Panc1 (cell line): ENCODE data around the gene PDCL3. TPM values are rescaled to one million over a fixed set of nuclear protein-coding genes. Genes with fewer than 3 reads are reported as not detected.
A peak's percentile ranks its signal among the peaks of the same experiment; 100 is the strongest.

Experiments used
- ATAC-seq: fragments of 200-7000 bp; cut with Tn5 transposase; 2 replicates; pipeline ENCODE4 v1.9.1; 2020; ENCODE audit warnings: mild to moderate bottlenecking, moderate library complexity
- BruUV-seq: library from RNA; stranded (reverse); fragments of 400-500 nt; replicated peaks from 2 replicates; lab custom pipeline; 2021; lab: Mats Ljungman, UMichigan
- CTCF ChIA-PET: fragments of 300-600 bp; sonication (Branson Sonifier 250); formaldehyde crosslinking; loops from one replicate; lab custom pipeline; 2022; ENCODE audit warnings: antibody characterized with exemption; lab: Charles Lee
- POLR2A ChIA-PET: fragments of 300-600 bp; sonication (Branson Sonifier 250); formaldehyde crosslinking; loops from one replicate; lab custom pipeline; 2022; ENCODE audit warnings: antibody characterized with exemption; lab: Charles Lee
- DNase-seq: peaks from one replicate; pipeline ENCODE4 v3.0.0-alpha.2; 2010; ENCODE audit warnings: low read depth, low spot score
- H3K27ac ChIP-seq: 2 replicates; pipeline ENCODE4 v1.5.1; 2011; ENCODE audit warnings: mild to moderate bottlenecking, low read length, inconsistent platforms
- H3K27me3 ChIP-seq: fragments of 200-500 bp; sonication (Bioruptor generic); 2 replicates; pipeline ENCODE4 v1.6.0; 2014; ENCODE audit warnings: low read length, inconsistent platforms; ENCODE audit not compliant: control insufficient read depth, insufficient read depth
- H3K36me3 ChIP-seq: fragments of 200-500 bp; sonication (Bioruptor generic); 2 replicates; pipeline ENCODE4 v1.5.1; 2014; ENCODE audit warnings: inconsistent platforms, mild to moderate bottlenecking, low read length, moderate library complexity; ENCODE audit not compliant: control insufficient read depth, insufficient read depth
- H3K4me1 ChIP-seq: 2 replicates; pipeline ENCODE4 v1.5.1; 2011; ENCODE audit warnings: inconsistent platforms, mild to moderate bottlenecking, low read length, moderate library complexity; ENCODE audit not compliant: control insufficient read depth, insufficient read depth
- H3K4me3 ChIP-seq, 2 experiments: 2 replicates each; pipeline ENCODE4 v1.5.1; 2011 to 2012; ENCODE audit warnings: low read depth in 2 of 2, low read length in 2 of 2, mild to moderate bottlenecking in 2 of 2, inconsistent platforms in 1 of 2, moderate library complexity in 1 of 2
- H3K9me3 ChIP-seq: fragments of 200-500 bp; sonication (Bioruptor generic); 2 replicates; pipeline ENCODE4 v1.5.1; 2014; ENCODE audit warnings: low read depth, mild to moderate bottlenecking, inconsistent platforms, low read length, moderate library complexity; ENCODE audit not compliant: control insufficient read depth, insufficient read depth
- CTCF ChIP-seq: fragments of 450-650 bp; IDR thresholded peaks from 2 replicates; pipeline ENCODE4 v1.5.1; 2017; ENCODE audit warnings: mild to moderate bottlenecking
- POLR2AphosphoS5 ChIP-seq: IDR thresholded peaks from 2 replicates; pipeline ENCODE4 v1.6.1; 2012; ENCODE audit warnings: mild to moderate bottlenecking, low read depth, low read length, moderate library complexity
- REST ChIP-seq, 2 experiments: IDR thresholded peaks; 2 replicates each; pipeline ENCODE4 v1.6.1; 2011 to 2012; ENCODE audit warnings: low read depth in 2 of 2, control low read depth in 1 of 2, low read length in 1 of 2, mild to moderate bottlenecking in 1 of 2, moderate library complexity in 1 of 2; ENCODE audit not compliant: insufficient read depth in 1 of 2
- SIN3A ChIP-seq: IDR thresholded peaks from 2 replicates; pipeline ENCODE4 v1.6.1; 2012; ENCODE audit warnings: low read depth, mild to moderate bottlenecking, low read length, moderate library complexity, borderline replicate concordance; ENCODE audit not compliant: insufficient read depth
- TCF7L2 ChIP-seq: IDR thresholded peaks from 2 replicates; pipeline ENCODE4 v1.6.1; 2011; ENCODE audit warnings: mild to moderate bottlenecking, low read depth, low read length, inconsistent platforms
- in situ Hi-C: cut with HindIII; loops from 2 replicates; pipeline ENCODE4 v1.10.0; 2016; ENCODE audit warnings: low sequenced_read_pairs, low pct_unique_long_range_greater_than_20kb
- intact Hi-C: fragments of 100-400 bp; cut with micrococcal nuclease; formaldehyde crosslinking; loops from one replicate; pipeline ENCODE4 v1.10.0; 2022; ENCODE audit not compliant: unreplicated experiment
- total RNA-seq: library from RNA; stranded (reverse); gene quantifications from one replicate; pipeline ENCODE4 v1.2.1, GENCODE V29; 2021; ENCODE audit not compliant: unreplicated experiment

PDCL3 gene
- total RNA-seq, 1 experiment from 2014 or later: 43.1 TPM

- no peak for DNase-seq
- in situ Hi-C loops: no loop called here
- H3K4me3 ChIP-seq: peak overlapping the region; percentile 83 to 97
- no peaks in the 10 kb centered on the region for H3K9me3 ChIP-seq
- no TSS peak for BruUV-seq
- ChIA-PET CTCF (interaction anchor here (0.6 kb wide), 3 partner anchors 21 to 93 kb away, joined by 3 to 4 read pairs (median 3); no protein-coding TSS in a partner anchor), POLR2A (interaction anchor here (0.5 to 0.7 kb wide), 4 partner anchors 8 to 654 kb away, joined by 3 to 4 read pairs (median 4); partner anchors contain the start of gene RPL31)
- intact Hi-C loops: loop anchor here (2.0 kb wide), 1 partner anchor 147 kb away; the partner anchor contains the start of gene CHST10
- peak; percentile 2 for ATAC-seq
- TF ChIP-seq TCF7L2: no peak
- no peak for TF ChIP-seq SIN3A
- H3K4me1 ChIP-seq: peaks cover 8% of the 10 kb centered on the region
- H3K27me3 ChIP-seq: no peaks in the 10 kb centered on the region
- peak overlapping the region; percentile 97 for H3K27ac ChIP-seq
- no peaks in the 10 kb centered on the region; the same call in 1 of the 2 replicates for H3K36me3 ChIP-seq
Measured at GRCh38 chr2:100563407-100564247, 834 bp downstream of the PDCL3 start.

- ATAC-seq (no peak), DNase-seq (no peak)
- Histone ChIP-seq H3K4me3 (no peak overlapping the region), H3K27me3 (no peaks in the 10 kb centered on the region), H3K9me3 (no peaks in the 10 kb centered on the region), H3K27ac (no peak overlapping the region), H3K4me1 (no peaks in the 10 kb centered on the region), H3K36me3 (peaks cover 6% of the 10 kb centered on the region)
- TF ChIP-seq REST (IDR thresholded peaks at IDR 0.05; ENCODE audit: insufficient read depth in 1 of 2, low read depth in 2 of 2, low read length in 1 of 2) (no peak), SIN3A (no peak), POLR2AphosphoS5 (no peak), CTCF (no peak), TCF7L2 (no peak)
- ChIA-PET POLR2A (no interaction called here), CTCF (interaction anchor here (0.7 kb wide), 1 partner anchor 707 kb away, joined by 7 read pairs; no protein-coding TSS in a partner anchor)
- intact Hi-C loops: no loop called here
- BruUV-seq: no TSS peak
- in situ Hi-C loops: no loop called here
Measured at GRCh38 chr2:100568989-100569388, 6.2 kb downstream of the PDCL3 start.
